ENCODE measurements around the gene CIITA. TPM values are rescaled to one million over a fixed set of nuclear protein-coding genes. Genes with fewer than 3 reads are reported as not detected.
A peak's percentile ranks its signal among the peaks of the same experiment; 100 is the strongest.

Gene CIITA
- total RNA-seq, 1 donor from 2014 or later = 401 TPM

GRCh38 chr16:10967986-10968385 lies 91.0 kb downstream of the CIITA start:
- Mint-ChIP-seq H3K4me1 (peaks cover 42% of the 10 kb centered on the region), H3K36me3 (ENCODE audit: low read depth) (peaks cover 74% of the 10 kb centered on the region), H3K4me3 (no peak overlapping the region), H3K27me3 (no peaks in the 10 kb centered on the region), H3K9me3 (no peaks in the 10 kb centered on the region), H3K27ac (peak overlapping the region; percentile 94)
- no peak for ATAC-seq (ENCODE audit: low read depth)
- ChIA-PET CTCF (interaction anchor here (0.9 to 3.8 kb wide), 3 partner anchors 287 to 564 kb away, joined by 3 to 17 read pairs (median 6); partner anchors contain the start of gene SOCS1), POLR2A (interaction anchor here (0.6 to 4.3 kb wide), 6 partner anchors 12 to 438 kb away, joined by 3 to 48 read pairs (median 6); partner anchors contain the start of gene SOCS1)
- no peak for DNase-seq
- TF ChIP-seq, protein P1, sequence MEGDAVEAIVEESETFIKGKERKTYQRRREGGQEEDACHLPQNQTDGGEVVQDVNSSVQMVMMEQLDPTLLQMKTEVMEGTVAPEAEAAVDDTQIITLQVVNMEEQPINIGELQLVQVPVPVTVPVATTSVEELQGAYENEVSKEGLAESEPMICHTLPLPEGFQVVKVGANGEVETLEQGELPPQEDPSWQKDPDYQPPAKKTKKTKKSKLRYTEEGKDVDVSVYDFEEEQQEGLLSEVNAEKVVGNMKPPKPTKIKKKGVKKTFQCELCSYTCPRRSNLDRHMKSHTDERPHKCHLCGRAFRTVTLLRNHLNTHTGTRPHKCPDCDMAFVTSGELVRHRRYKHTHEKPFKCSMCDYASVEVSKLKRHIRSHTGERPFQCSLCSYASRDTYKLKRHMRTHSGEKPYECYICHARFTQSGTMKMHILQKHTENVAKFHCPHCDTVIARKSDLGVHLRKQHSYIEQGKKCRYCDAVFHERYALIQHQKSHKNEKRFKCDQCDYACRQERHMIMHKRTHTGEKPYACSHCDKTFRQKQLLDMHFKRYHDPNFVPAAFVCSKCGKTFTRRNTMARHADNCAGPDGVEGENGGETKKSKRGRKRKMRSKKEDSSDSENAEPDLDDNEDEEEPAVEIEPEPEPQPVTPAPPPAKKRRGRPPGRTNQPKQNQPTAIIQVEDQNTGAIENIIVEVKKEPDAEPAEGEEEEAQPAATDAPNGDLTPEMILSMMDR (IDR thresholded peaks at IDR 0.05) = no peak
- intact Hi-C loops (cut with micrococcal nuclease) = loop anchor here (5.0 kb wide), 1 partner anchor 139 kb away; no protein-coding TSS in a partner anchor

DNA sequence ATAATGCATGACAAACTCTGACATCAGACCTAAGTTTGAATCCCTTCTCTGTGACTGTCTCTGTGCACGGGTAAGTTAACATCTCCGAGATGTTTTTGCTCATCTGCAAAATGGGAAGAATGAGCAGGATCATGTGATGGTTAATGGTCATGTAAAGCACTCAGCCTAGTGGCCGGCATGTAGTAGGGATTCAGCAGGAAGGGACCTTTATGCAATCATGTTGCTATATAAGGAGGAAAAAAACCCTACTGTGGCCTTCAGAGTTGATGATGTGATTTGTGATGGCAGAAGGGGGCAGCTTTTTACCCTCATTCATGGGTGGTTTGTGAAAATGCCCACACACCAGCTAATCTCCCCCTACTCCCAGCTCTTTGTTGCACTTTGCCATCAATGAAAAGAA lies 91.5 kb downstream of the CIITA start:
- TF ChIP-seq, protein P1 (IDR thresholded peaks at IDR 0.05) = no peak
- CTCF ChIA-PET = interaction anchor here (0.7 to 3.8 kb wide), 4 partner anchors 286 to 564 kb away, joined by 3 to 17 read pairs (median 4); partner anchors contain the start of gene SOCS1
- H3K36me3 Mint-ChIP-seq (ENCODE audit: low read depth) = peaks cover 74% of the 10 kb centered on the region
- H3K27me3 Mint-ChIP-seq = no peaks in the 10 kb centered on the region
- no peak overlapping the region for H3K4me3 Mint-ChIP-seq
- no peaks in the 10 kb centered on the region for H3K9me3 Mint-ChIP-seq
- peaks cover 42% of the 10 kb centered on the region for H3K4me1 Mint-ChIP-seq
- DNase-seq (no peak), ATAC-seq (ENCODE audit: low read depth) (no peak)
- POLR2A ChIA-PET = interaction anchor here (0.6 to 4.3 kb wide), 6 partner anchors 12 to 437 kb away, joined by 3 to 48 read pairs (median 6); partner anchors contain the start of gene SOCS1
- intact Hi-C loops (cut with micrococcal nuclease) = loop anchor here (5.0 kb wide), 1 partner anchor 139 kb away; no protein-coding TSS in a partner anchor
- H3K27ac Mint-ChIP-seq = peak overlapping the region; percentile 61

DNA sequence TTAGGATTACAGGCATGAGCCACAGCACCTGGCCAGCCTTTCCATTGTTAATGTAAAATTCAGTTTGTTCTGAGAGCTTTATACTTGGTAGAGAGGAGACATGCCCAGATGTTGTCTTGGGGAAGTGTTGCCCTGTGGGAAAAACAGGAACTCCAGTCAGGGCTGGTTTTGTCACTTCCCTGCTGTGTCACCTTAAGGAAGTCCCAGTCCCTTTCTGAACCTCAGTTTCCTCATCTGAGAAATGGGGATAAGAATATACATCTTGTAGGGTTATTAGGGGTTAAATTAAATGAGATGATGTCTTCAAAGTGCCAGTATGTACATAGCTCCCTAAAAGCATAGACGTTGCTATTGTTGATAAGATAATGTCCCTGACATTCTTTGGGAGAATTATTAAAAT lies 92.6 kb downstream of the CIITA start:
- TF ChIP-seq, protein P1 (IDR thresholded peaks at IDR 0.05) = no peak

DNA sequence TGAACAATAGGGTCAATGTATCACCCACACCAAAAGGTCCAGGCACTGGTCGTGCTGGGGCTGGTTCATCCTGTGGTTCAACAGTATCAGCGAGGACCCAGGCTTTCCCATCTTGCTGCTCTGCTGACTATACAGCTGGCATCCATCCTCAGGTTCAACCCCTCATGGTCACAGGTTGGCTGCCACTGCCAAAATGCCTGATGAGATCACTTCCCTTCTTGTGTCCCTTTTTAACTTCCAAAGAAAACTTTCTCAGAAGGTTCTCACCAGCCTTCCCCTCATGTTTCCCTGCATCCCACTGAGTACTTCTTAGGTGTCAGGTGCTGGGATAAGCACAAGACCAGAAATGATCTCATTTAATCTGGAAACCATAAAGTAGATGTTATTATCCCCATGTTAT lies 93.1 kb downstream of the CIITA start:
- Mint-ChIP-seq H3K4me3 (no peak overlapping the region), H3K27me3 (no peaks in the 10 kb centered on the region), H3K4me1 (peaks cover 27% of the 10 kb centered on the region), H3K9me3 (no peaks in the 10 kb centered on the region), H3K36me3 (ENCODE audit: low read depth) (peaks cover 77% of the 10 kb centered on the region), H3K27ac (no peak overlapping the region)
- no peak for DNase-seq
- TF ChIP-seq, protein P1 (IDR thresholded peaks at IDR 0.05) = no peak
- intact Hi-C loops (cut with micrococcal nuclease) = no loop called here
- ATAC-seq (ENCODE audit: low read depth) = no peak
- ChIA-PET CTCF (interaction anchor here (0.6 to 3.8 kb wide), 3 partner anchors 201 to 386 kb away, joined by 3 to 17 read pairs (median 5); partner anchors contain the start of gene SOCS1), POLR2A (interaction anchor here (4.3 kb wide), 1 partner anchor 285 kb away, joined by 48 read pairs; the partner anchor contains the start of gene SOCS1)

More for the DNA sequence above, 92.6 kb downstream of the CIITA start:
- no peak overlapping the region for H3K4me3 Mint-ChIP-seq
- POLR2A ChIA-PET = interaction anchor here (0.6 to 4.3 kb wide), 3 partner anchors 11 to 285 kb away, joined by 4 to 48 read pairs (median 5); partner anchors contain the start of gene SOCS1
- H3K27me3 Mint-ChIP-seq = no peaks in the 10 kb centered on the region
- peaks cover 72% of the 10 kb centered on the region for H3K36me3 Mint-ChIP-seq (ENCODE audit: low read depth)
- ATAC-seq (ENCODE audit: low read depth) (no peak), DNase-seq (no peak)
- CTCF ChIA-PET = interaction anchor here (0.6 to 3.8 kb wide), 3 partner anchors 285 to 593 kb away, joined by 4 to 17 read pairs (median 5); partner anchors contain the start of gene SOCS1
- H3K27ac Mint-ChIP-seq = no peak overlapping the region
- peaks cover 32% of the 10 kb centered on the region for H3K4me1 Mint-ChIP-seq
- intact Hi-C loops (cut with micrococcal nuclease) = loop anchor here (5.0 kb wide), 1 partner anchor 138 kb away; no protein-coding TSS in a partner anchor
- no peaks in the 10 kb centered on the region for H3K9me3 Mint-ChIP-seq

- H3K36me3 Mint-ChIP-seq (ENCODE audit: low read depth) = peaks cover 77% of the 10 kb centered on the region
- ChIA-PET POLR2A (interaction anchor here (0.5 to 4.3 kb wide), 7 partner anchors 211 to 615 kb away, joined by 3 to 48 read pairs (median 4); partner anchors contain the start of genes LITAF and SOCS1), CTCF (interaction anchor here (0.7 to 3.7 kb wide), 26 partner anchors 8 to 826 kb away, joined by 3 to 37 read pairs (median 4); partner anchors contain the start of gene SOCS1)
- no peaks in the 10 kb centered on the region for H3K27me3 Mint-ChIP-seq
- no peak overlapping the region for H3K4me3 Mint-ChIP-seq
- TF ChIP-seq, protein P1 (IDR thresholded peaks at IDR 0.05) = peak; percentile 74
- H3K27ac Mint-ChIP-seq = no peak overlapping the region
- peaks cover 12% of the 10 kb centered on the region for H3K4me1 Mint-ChIP-seq
- peak; percentile 54 for ATAC-seq (ENCODE audit: low read depth)
- intact Hi-C loops (cut with micrococcal nuclease) = loop anchor here (1.0 kb wide), 3 partner anchors 10 to 385 kb away; no protein-coding TSS in a partner anchor
- no peak for DNase-seq
- H3K9me3 Mint-ChIP-seq = no peaks in the 10 kb centered on the region
These were observed 94.6 kb downstream of the CIITA start for GRCh38 chr16:10971560-10971961.
